Measurements from ENCODE around the gene DLG2.

GRCh38 chr11:84247926-84248325 lies 1379.2 kb downstream of the DLG2 start:
- no peak for TF ChIP-seq CREB1 (CRISPR knock-in tag; IDR thresholded peaks at IDR 0.05)
- no peak for TF ChIP-seq RELA (CRISPR knock-in tag; IDR thresholded peaks at IDR 0.05; ENCODE audit: borderline replicate concordance)
- TF ChIP-seq CTCF (IDR thresholded peaks at IDR 0.05), result no peak
- TF ChIP-seq SP1 (CRISPR knock-in tag; conservative IDR thresholded peaks at IDR 0.05), result no peak
- TF ChIP-seq TP53 (CRISPR knock-in tag; IDR thresholded peaks at IDR 0.05), result no peak
- TF ChIP-seq IRF1 (CRISPR knock-in tag; IDR thresholded peaks at IDR 0.05), result no peak
- TF ChIP-seq ZNF317 (CRISPR knock-in tag; IDR thresholded peaks at IDR 0.05; ENCODE audit: borderline replicate concordance, low read depth), result no peak
- TF ChIP-seq ATF3 (CRISPR knock-in tag; conservative IDR thresholded peaks at IDR 0.05), result no peak
- no peak for TF ChIP-seq KAT7 (CRISPR knock-in tag; IDR thresholded peaks at IDR 0.05; ENCODE audit: borderline replicate concordance)
- TF ChIP-seq PREB (CRISPR knock-in tag; IDR thresholded peaks at IDR 0.05; ENCODE audit: borderline replicate concordance), result no peak
- TF ChIP-seq E2F4 (CRISPR knock-in tag; IDR thresholded peaks at IDR 0.05; ENCODE audit: borderline replicate concordance, low read depth), result no peak
- no peak for TF ChIP-seq ZNF138 (CRISPR knock-in tag; conservative IDR thresholded peaks at IDR 0.05)

Measured in WTC11 (cell line).